GM23248 (cell line): ENCODE measurements around the gene CNPY3. TPM values are rescaled to one million over a fixed set of nuclear protein-coding genes. Genes with fewer than 3 reads are reported as not detected.

Experiments used
- DNase-seq: peaks from one replicate; pipeline ENCODE4 v3.0.0-alpha.2; 2015
- H2AFZ ChIP-seq: fragments of 200-600 bp; sonication (generic); 2 replicates; pipeline ENCODE4 v1.6.1; 2016; ENCODE audit warnings: antibody characterized with exemption
- H3F3A ChIP-seq: fragments of 200-600 bp; sonication (generic); 2 replicates; pipeline ENCODE4 v1.6.1; 2016; ENCODE audit warnings: mild to moderate bottlenecking, antibody characterized with exemption, mixed run types; ENCODE audit not compliant: insufficient read depth
- H3K27ac ChIP-seq: fragments of 200-600 bp; sonication (generic); 2 replicates; pipeline ENCODE4 v1.5.1; 2016; ENCODE audit warnings: mild to moderate bottlenecking
- H3K27me3 ChIP-seq: fragments of 200-600 bp; sonication (generic); replicated peaks from 2 replicates; pipeline ENCODE4 v1.6.1; 2016; ENCODE audit warnings: mild to moderate bottlenecking; ENCODE audit not compliant: insufficient read depth
- H3K36me3 ChIP-seq: fragments of 200-600 bp; sonication (generic); 2 replicates; pipeline ENCODE4 v1.6.1; 2016; ENCODE audit warnings: low read depth, mild to moderate bottlenecking
- H3K4me1 ChIP-seq: fragments of 200-600 bp; sonication (generic); 2 replicates; pipeline ENCODE4 v1.6.1; 2016; ENCODE audit warnings: mild to moderate bottlenecking; ENCODE audit not compliant: insufficient read depth
- H3K4me2 ChIP-seq: fragments of 200-600 bp; sonication (generic); one replicate; pipeline ENCODE4 v1.6.1; 2016; ENCODE audit warnings: mild to moderate bottlenecking; ENCODE audit not compliant: unreplicated experiment
- H3K4me3 ChIP-seq: fragments of 200-600 bp; sonication (generic); 2 replicates; pipeline ENCODE4 v1.5.1; 2016; ENCODE audit warnings: mild to moderate bottlenecking
- H3K79me2 ChIP-seq: fragments of 200-600 bp; sonication (generic); 2 replicates; pipeline ENCODE4 v1.6.1; 2016; ENCODE audit warnings: mild to moderate bottlenecking; ENCODE audit not compliant: insufficient read depth
- H3K9ac ChIP-seq: fragments of 200-600 bp; sonication (generic); 2 replicates; pipeline ENCODE4 v1.6.1; 2016; ENCODE audit warnings: mild to moderate bottlenecking
- H3K9me2 ChIP-seq: fragments of 200-600 bp; sonication (generic); 2 replicates; pipeline ENCODE4 v1.6.1; 2016; ENCODE audit warnings: mixed run types, mild to moderate bottlenecking, moderate library complexity; ENCODE audit not compliant: insufficient read depth
- H3K9me3 ChIP-seq: fragments of 200-600 bp; sonication (generic); one replicate; pipeline ENCODE4 v1.6.1; 2017; ENCODE audit warnings: low read depth
- H4K20me1 ChIP-seq: fragments of 200-600 bp; sonication (generic); 2 replicates; pipeline ENCODE4 v1.6.0; 2016; ENCODE audit not compliant: insufficient read depth
- EZH2 ChIP-seq: fragments of 200-600 bp; sonication (generic); IDR thresholded peaks from 2 replicates; pipeline ENCODE4 v1.6.1; 2018; ENCODE audit warnings: antibody characterized with exemption, mild to moderate bottlenecking; ENCODE audit not compliant: insufficient read depth, poor library complexity, severe bottlenecking
- EZH2phosphoT487 ChIP-seq: fragments of 200-600 bp; sonication (generic); IDR thresholded peaks from 2 replicates; pipeline ENCODE4 v1.6.1; 2018; ENCODE audit warnings: antibody characterized with exemption, moderate library complexity, mild to moderate bottlenecking, low read depth; ENCODE audit not compliant: insufficient read depth
- WGBS, 2 experiments: methylation state at CpG; one replicate each; pipeline ENCODE4 v1.1.6; 2015 to 2017; ENCODE audit warnings: low lambda C conversion rate in 2 of 2, low coverage in 1 of 2; ENCODE audit errors: missing lambda C conversion rate in 2 of 2; 5-methylcytosine and 5-hydroxymethylcytosine counted together
- in situ Hi-C: fragments of 300-500 bp; cut with MboI; formaldehyde crosslinking; loops from 2 replicates; pipeline ENCODE4 v1.15.0; 2020
- polyA plus RNA-seq: library from polyadenylated mRNA; unstranded; fragments of >200 nt; fragmentation: Nextera tagmentation; extraction: Ambion mirVana; gene quantifications from 2 replicates; pipeline ENCODE4 v1.2.1, GENCODE V29; 2016
- total RNA-seq: library from RNA; depleted of rRNA; stranded (reverse); fragments of >200 nt; shearing (Covaris generic); gene quantifications from 2 replicates; pipeline ENCODE4 v1.2.3, GENCODE V29; 2014

Gene CNPY3
- total and polyA plus RNA-seq, 2 experiments from 2014 or later, result 45.1 to 58.6 TPM

DNA sequence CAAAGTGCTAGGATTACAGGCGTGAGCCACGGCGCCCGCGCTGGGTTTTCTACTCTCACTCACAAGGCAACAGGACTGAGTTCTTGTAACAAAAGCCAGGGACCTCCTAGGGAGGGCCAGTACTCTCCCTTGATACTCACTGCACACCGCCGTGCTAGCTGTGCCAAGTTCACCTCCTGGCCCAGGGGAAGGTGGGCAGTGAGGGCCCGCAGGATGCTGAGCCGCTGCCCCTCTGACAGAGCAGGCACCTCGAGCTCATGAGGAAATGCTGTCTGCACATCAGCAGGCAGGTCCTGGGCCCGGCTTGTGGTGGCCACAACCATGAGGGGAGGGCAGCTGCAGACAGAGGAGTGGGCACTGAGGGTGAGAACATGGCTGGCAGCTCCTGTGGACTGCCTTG, 37.9 kb downstream of the CNPY3 start:
- no peak overlapping the region for H3K27ac ChIP-seq
- no peak for DNase-seq
- 79 to 85% methylated on average over 6 to 11 of the region's 11 CpGs for WGBS, 2 experiments
- H3K4me2 ChIP-seq, result no peak overlapping the region
- H2AFZ ChIP-seq, result no peak overlapping the region
- H3K4me3 ChIP-seq, result no peak overlapping the region
- peaks cover 6% of the 10 kb centered on the region; the same call in 1 of the 2 replicates for H3K4me1 ChIP-seq
- TF ChIP-seq EZH2phosphoT487, result no peak
- no peak for TF ChIP-seq EZH2
- in situ Hi-C loops, result no loop called here
- no peaks in the 10 kb centered on the region; the same call in 1 of the 2 replicates for H4K20me1 ChIP-seq
- H3K9me2 ChIP-seq, result no peaks in the 10 kb centered on the region
- H3K79me2 ChIP-seq, result no peaks in the 10 kb centered on the region; the same call in 1 of the 2 replicates
- no peak overlapping the region for H3K9ac ChIP-seq
- no peaks in the 10 kb centered on the region for H3K9me3 ChIP-seq
- H3F3A ChIP-seq, result no peaks in the 10 kb centered on the region; the same call in 1 of the 2 replicates
- H3K27me3 ChIP-seq, result no peaks in the 10 kb centered on the region
- H3K36me3 ChIP-seq, result no peaks in the 10 kb centered on the region

DNA sequence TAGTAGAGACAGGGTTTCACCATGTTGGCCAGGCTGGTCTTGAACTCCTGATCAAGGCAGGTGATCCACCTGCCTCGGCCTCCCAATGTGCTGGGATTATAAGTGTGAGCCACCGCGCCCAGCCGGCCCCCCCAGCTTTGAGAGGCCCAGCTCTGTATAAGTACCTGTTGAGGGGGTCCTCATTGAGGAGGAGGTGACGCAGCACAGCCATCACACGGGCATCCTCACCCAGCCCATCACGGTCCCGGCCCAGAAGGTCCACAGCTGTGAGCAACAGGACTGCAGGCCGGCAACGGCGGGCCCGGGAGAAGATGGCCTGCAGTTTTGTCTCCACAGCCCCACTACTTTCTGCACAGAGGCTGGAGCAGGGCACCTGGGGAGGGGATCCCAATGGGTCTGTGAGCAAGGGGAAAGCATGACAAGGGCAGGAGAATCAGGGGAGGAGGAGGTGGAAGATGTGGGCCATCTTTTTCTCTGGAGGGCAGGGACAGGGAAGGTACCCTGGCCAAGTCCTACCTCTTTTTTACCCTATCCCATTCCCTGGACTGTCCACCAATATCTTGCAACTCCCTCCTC, 38.9 kb downstream of the CNPY3 start:
- no peak for TF ChIP-seq EZH2phosphoT487
- TF ChIP-seq EZH2, result no peak
- Histone ChIP-seq H3K4me1 (peaks cover 6% of the 10 kb centered on the region; the same call in 1 of the 2 replicates), H2AFZ (no peak overlapping the region), H3K4me2 (no peak overlapping the region), H3K9me3 (no peaks in the 10 kb centered on the region), H3K36me3 (no peaks in the 10 kb centered on the region), H3K79me2 (no peaks in the 10 kb centered on the region; the same call in 1 of the 2 replicates), H3K27ac (no peak overlapping the region), H3F3A (no peaks in the 10 kb centered on the region; the same call in 1 of the 2 replicates), H3K4me3 (no peak overlapping the region), H4K20me1 (no peaks in the 10 kb centered on the region; the same call in 1 of the 2 replicates), H3K9ac (no peak overlapping the region), H3K9me2 (no peaks in the 10 kb centered on the region), H3K27me3 (no peaks in the 10 kb centered on the region)
- WGBS, 2 experiments, result 88 to 91% methylated on average over 12 of the region's 12 CpGs
- no peak for DNase-seq
- in situ Hi-C loops, result no loop called here

DNA sequence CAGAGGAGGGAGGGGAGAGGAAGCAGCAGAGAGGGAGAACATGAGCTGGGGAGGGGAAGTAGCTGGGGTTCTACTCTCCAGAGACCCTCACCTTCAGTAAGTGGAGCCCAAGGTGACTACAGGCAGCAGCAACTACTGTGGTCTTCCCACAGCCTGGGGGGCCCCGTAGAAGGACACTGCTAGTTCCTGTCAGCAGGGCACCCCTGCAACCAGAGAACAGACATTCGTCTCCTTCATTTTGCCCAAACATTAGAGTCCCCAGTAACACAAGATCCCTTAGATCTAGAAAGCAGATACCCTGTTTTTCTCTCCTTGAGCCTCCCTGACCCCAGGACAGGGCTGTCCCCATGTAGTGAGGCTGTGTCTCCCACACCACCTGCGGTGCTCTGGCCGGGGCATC, 39.5 kb downstream of the CNPY3 start:
- no peaks in the 10 kb centered on the region; the same call in 1 of the 2 replicates for H4K20me1 ChIP-seq
- in situ Hi-C loops, result no loop called here
- WGBS, 2 experiments, result 50 to 56% methylated on average over 4 of the region's 4 CpGs

GRCh38 chr6:42969431-42969830, 40.2 kb downstream of the CNPY3 start:
- TF ChIP-seq EZH2phosphoT487, result no peak
- no peak for TF ChIP-seq EZH2
- no peaks in the 10 kb centered on the region; the same call in 1 of the 2 replicates for H3K79me2 ChIP-seq
- in situ Hi-C loops, result no loop called here
- H3K9me2 ChIP-seq, result no peaks in the 10 kb centered on the region
- H3F3A ChIP-seq, result no peaks in the 10 kb centered on the region; the same call in 1 of the 2 replicates
- no peak for DNase-seq
- no peak overlapping the region for H3K4me3 ChIP-seq
- no peaks in the 10 kb centered on the region for H3K9me3 ChIP-seq
- H2AFZ ChIP-seq, result no peak overlapping the region
- WGBS, 2 experiments, result 79 to 90% methylated on average over 2 of the region's 2 CpGs
- H3K27ac ChIP-seq, result no peak overlapping the region
- no peaks in the 10 kb centered on the region; the same call in 1 of the 2 replicates for H4K20me1 ChIP-seq
- H3K36me3 ChIP-seq, result no peaks in the 10 kb centered on the region
- H3K4me1 ChIP-seq, result peaks cover 6% of the 10 kb centered on the region; the same call in 1 of the 2 replicates
- H3K4me2 ChIP-seq, result no peak overlapping the region
- H3K9ac ChIP-seq, result no peak overlapping the region
- H3K27me3 ChIP-seq, result no peaks in the 10 kb centered on the region

More for the DNA sequence above, 39.5 kb downstream of the CNPY3 start:
- H3K4me2 ChIP-seq, result no peak overlapping the region
- TF ChIP-seq EZH2phosphoT487 (no peak), EZH2 (no peak)
- no peaks in the 10 kb centered on the region for H3K9me2 ChIP-seq
- H3K4me3 ChIP-seq, result no peak overlapping the region
- no peaks in the 10 kb centered on the region; the same call in 1 of the 2 replicates for H3F3A ChIP-seq
- H3K9ac ChIP-seq, result no peak overlapping the region
- no peaks in the 10 kb centered on the region for H3K9me3 ChIP-seq
- no peak overlapping the region for H2AFZ ChIP-seq
- H3K36me3 ChIP-seq, result no peaks in the 10 kb centered on the region
- H3K4me1 ChIP-seq, result peaks cover 6% of the 10 kb centered on the region; the same call in 1 of the 2 replicates
- no peak for DNase-seq
- no peak overlapping the region for H3K27ac ChIP-seq
- H3K27me3 ChIP-seq, result no peaks in the 10 kb centered on the region
- no peaks in the 10 kb centered on the region; the same call in 1 of the 2 replicates for H3K79me2 ChIP-seq
